ENCODE measurements around the gene ZKSCAN3. TPM values are rescaled to one million over a fixed set of nuclear protein-coding genes. Genes with fewer than 3 reads are reported as not detected.
"Not testable (repeated sequence)": the region's sequence is repeated elsewhere in the genome, so short reads cannot be mapped to it uniquely, and the experiment has no call there.

Gene ZKSCAN3
- total RNA-seq, 1 donor from 2014 or later: 8.6 TPM

GRCh38 chr6:28377879-28378278 lies 28.1 kb downstream of the ZKSCAN3 start:
- no peak for DNase-seq

GRCh38 chr6:28378644-28379043 lies 28.9 kb downstream of the ZKSCAN3 start:
- DNase-seq: no peak

GRCh38 chr6:28380381-28380780 lies 30.6 kb downstream of the ZKSCAN3 start:
- DNase-seq: no peak

- peak; percentile 62 for DNase-seq
These were observed 33.7 kb downstream of the ZKSCAN3 start for GRCh38 chr6:28383235-28384142.

- DNase-seq: no peak
These were observed 34.4 kb downstream of the ZKSCAN3 start for GRCh38 chr6:28384143-28384533.

GRCh38 chr6:28390688-28391087 lies 40.9 kb downstream of the ZKSCAN3 start:
- DNase-seq: no peak

GRCh38 chr6:28393912-28394662 lies 44.3 kb downstream of the ZKSCAN3 start:
- DNase-seq: no peak

- no peak for DNase-seq
These were observed 46.2 kb downstream of the ZKSCAN3 start for GRCh38 chr6:28395918-28396317.

GRCh38 chr6:28399350-28400121 lies 49.8 kb downstream of the ZKSCAN3 start, which contains the start of gene ZSCAN12:
ZSCAN12 (minus strand) TSS chr6:28399747; CDS start chr6:28398405, 1,342 bp downstream.
- peak; percentile 84 for DNase-seq

- no peak for DNase-seq
These were observed 50.3 kb downstream of the ZKSCAN3 start for GRCh38 chr6:28400122-28400451.

GRCh38 chr6:28401172-28401571 lies 51.4 kb downstream of the ZKSCAN3 start:
- no peak for DNase-seq

GRCh38 chr6:28402197-28402596 lies 52.5 kb downstream of the ZKSCAN3 start:
- no peak for DNase-seq

- not testable (repeated sequence) for DNase-seq
These were observed 54.2 kb downstream of the ZKSCAN3 start for GRCh38 chr6:28403923-28404322.

GRCh38 chr6:28407401-28407800 lies 57.7 kb downstream of the ZKSCAN3 start:
- no peak for DNase-seq

GRCh38 chr6:28408076-28408802 lies 58.5 kb downstream of the ZKSCAN3 start:
- DNase-seq: no peak

GRCh38 chr6:28410767-28411166 lies 61.0 kb downstream of the ZKSCAN3 start:
- DNase-seq: no peak

- DNase-seq: no peak
These were observed 63.9 kb downstream of the ZKSCAN3 start for GRCh38 chr6:28413681-28414080.

Small RNAs within 50 kb of the gene (small RNA-seq; reads per million reads assigned to genes)
- gene AL021997.1: not detected
- gene AL021997.2: not detected
- not detected for gene RNU2-45P

Other genes with a start within 250 kb of the ZKSCAN3 start
- gene ZSCAN16, start 225.3 kb upstream of the ZKSCAN3 start, total RNA-seq: 14.7 TPM
- 28.2 TPM for gene ZKSCAN8, start 208.1 kb upstream of the ZKSCAN3 start, total RNA-seq
- gene ZSCAN9, start 124.7 kb upstream of the ZKSCAN3 start, total RNA-seq: 38.4 TPM
- gene ZKSCAN4, start 97.7 kb upstream of the ZKSCAN3 start, total RNA-seq: 10.3 TPM
- 4.1 TPM for gene NKAPL, start 90.7 kb upstream of the ZKSCAN3 start, total RNA-seq
- gene ZSCAN26, start 82.8 kb upstream of the ZKSCAN3 start, total RNA-seq: 40.7 TPM
- gene PGBD1, start 68.4 kb upstream of the ZKSCAN3 start, total RNA-seq: 17.0 TPM
- 16.5 TPM for gene ZSCAN31, start 13.8 kb upstream of the ZKSCAN3 start, total RNA-seq
- gene ZSCAN12, start 49.8 kb downstream of the ZKSCAN3 start, total RNA-seq: 19.0 TPM
- gene ZSCAN23, start 93.5 kb downstream of the ZKSCAN3 start, total RNA-seq: 16.2 TPM
- gene GPX6, start 165.8 kb downstream of the ZKSCAN3 start, total RNA-seq: not detected
- not detected for gene GPX5, start 175.9 kb downstream of the ZKSCAN3 start, total RNA-seq